NCI-H2196 treated with DMSO at 0.1 percent for 48 hours (cell line): ENCODE results near the gene COL6A5.
"Not testable (repeated sequence)": the region's sequence is repeated elsewhere in the genome, so short reads cannot be mapped to it uniquely, and the experiment has no call there.

ENCODE experiments used
- DNase-seq: peaks from one replicate; lab custom pipeline; 2025; ENCODE audit not compliant: unreplicated experiment; lab: John Stamatoyannopoulos, UW

The COL6A5 gene, protein sequence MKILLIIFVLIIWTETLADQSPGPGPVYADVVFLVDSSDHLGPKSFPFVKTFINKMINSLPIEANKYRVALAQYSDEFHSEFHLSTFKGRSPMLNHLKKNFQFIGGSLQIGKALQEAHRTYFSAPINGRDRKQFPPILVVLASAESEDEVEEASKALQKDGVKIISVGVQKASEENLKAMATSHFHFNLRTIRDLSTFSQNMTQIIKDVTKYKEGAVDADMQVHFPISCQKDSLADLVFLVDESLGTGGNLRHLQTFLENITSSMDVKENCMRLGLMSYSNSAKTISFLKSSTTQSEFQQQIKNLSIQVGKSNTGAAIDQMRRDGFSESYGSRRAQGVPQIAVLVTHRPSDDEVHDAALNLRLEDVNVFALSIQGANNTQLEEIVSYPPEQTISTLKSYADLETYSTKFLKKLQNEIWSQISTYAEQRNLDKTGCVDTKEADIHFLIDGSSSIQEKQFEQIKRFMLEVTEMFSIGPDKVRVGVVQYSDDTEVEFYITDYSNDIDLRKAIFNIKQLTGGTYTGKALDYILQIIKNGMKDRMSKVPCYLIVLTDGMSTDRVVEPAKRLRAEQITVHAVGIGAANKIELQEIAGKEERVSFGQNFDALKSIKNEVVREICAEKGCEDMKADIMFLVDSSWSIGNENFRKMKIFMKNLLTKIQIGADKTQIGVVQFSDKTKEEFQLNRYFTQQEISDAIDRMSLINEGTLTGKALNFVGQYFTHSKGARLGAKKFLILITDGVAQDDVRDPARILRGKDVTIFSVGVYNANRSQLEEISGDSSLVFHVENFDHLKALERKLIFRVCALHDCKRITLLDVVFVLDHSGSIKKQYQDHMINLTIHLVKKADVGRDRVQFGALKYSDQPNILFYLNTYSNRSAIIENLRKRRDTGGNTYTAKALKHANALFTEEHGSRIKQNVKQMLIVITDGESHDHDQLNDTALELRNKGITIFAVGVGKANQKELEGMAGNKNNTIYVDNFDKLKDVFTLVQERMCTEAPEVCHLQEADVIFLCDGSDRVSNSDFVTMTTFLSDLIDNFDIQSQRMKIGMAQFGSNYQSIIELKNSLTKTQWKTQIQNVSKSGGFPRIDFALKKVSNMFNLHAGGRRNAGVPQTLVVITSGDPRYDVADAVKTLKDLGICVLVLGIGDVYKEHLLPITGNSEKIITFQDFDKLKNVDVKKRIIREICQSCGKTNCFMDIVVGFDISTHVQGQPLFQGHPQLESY (N-terminal part only)

DNA sequence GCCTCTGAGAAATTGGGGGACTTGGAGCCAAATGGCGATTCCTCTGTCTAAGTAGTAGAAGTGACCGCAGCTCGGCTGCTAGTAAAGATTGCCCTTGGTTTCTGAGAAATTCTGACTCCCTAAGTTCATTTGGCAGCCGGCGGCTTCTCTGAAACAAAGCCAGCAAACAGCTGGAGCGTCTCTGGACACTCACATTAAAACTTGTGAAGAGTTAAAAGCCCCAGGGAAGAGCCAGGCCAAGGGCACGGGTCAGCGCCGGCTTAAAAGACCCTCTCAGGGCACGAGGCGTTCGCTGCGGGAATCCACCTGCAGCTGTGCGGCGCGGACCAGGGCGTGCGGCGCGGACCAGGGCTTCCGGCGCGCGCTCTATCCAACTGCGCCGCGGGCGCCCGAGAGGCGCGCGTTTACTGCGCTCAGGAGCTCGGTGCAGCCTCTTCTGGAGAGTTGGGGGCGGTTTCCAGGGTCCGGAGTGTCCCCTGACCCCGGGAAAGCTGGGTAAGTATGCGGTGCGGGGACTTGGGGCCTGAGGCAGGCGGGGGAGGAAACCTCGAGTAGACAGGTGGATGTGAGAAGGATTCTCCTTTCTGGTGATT, at the start of gene COL6A5:
Gene COL6A5, plus strand, starts transcription at position 186 of the 593 bp plus-strand sequence. CDS start 27,967 bp downstream, outside the sequence.
- DNase-seq = no peak

DNA sequence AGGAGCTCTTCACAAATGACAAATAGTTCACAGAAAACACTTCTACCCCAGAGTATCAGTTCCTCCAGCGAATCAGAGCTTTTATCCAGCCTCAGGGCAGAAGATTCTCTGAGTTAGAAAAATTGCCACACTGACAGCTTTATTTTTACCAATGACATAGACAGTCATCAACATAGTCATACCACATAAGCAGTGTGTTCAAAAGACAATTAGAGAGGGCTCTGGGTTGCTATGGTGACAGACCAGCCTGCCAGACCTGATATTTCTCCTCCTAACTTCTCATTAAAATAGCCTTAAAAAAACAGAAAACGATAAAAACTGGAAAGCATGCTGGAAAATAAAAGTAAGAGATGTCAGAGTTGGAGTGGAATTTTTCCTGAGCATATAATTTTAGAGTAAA, 45.9 kb upstream of the COL6A5 start:
- no peak for DNase-seq

DNA sequence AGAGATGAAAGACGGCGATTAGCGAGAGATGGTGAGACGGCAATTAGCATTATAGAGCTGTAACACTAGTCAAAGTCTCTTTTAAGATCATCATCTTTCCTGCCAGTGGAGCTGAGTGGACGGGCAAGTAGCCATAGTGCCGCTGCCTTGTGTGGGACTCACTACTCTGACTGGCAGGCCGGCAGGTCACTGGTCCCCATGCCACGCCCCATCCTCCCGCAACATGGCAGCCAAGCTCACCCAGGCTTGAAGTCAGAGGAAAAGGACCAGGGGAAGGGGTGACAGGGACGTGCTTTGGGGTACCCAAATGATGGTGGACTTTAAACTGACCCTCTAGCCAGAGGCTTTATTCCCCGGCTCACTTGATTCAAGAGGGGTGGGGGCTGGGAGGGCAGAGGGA, 44.6 kb upstream of the COL6A5 start:
- DNase-seq = no peak

DNA sequence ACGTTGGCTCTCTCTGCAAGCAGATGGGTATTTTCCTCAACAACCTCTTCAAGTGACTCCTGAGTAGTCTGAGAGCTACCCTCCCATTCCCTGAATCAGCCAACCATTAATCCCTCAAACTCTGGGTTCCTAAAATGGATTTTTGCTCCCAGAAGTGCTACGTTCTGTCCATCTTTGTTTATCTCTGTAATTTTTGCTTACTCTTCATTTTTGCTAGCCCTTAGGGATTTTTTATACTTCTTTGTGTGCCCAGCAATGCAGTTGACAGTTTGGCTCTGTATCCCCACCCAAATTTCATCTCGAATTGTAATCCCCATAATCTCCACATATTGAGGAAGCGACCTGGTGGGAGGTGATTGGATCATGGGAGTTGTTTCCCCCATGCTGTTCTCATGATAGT, 35.4 kb upstream of the COL6A5 start:
- no peak for DNase-seq

DNA sequence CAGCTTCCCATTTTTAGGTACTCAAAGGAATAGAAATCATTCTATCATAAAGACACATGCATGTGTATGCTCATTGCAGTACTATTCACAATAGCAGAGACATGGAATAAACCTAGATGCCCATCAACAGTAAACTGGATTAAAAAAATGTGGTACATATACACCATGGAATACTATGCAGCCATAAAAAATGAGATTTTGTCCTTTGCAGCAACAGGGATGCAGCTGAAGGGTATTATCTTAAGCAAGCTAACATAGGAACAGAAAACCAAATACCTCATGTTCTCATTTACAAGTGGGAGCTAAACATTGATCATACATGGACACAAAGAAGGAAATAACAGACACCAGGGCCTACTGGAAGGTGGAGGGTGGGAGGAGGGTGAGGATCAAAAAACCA, 33.1 kb upstream of the COL6A5 start:
- DNase-seq = no peak

DNA sequence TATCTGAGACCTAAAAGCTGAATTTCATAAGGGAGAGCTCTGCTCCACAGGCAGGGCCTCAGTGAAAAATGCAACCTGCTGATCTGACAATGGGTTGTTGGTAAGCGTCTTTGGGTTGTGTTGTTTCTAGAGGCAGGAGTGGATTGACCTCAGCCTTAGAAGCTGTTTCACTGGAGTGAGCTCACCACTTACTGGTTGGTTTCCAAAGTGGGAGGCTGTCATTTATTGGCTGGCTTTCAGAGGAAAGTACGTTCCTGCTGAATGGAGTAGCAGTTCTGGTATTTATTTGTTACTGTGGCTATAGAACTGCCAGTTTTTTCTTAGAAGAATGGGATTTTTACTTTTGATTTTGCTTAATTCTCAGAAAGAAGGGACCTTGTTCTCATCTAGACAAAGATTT, 29.3 kb upstream of the COL6A5 start:
- peak; percentile 6 for DNase-seq

DNA sequence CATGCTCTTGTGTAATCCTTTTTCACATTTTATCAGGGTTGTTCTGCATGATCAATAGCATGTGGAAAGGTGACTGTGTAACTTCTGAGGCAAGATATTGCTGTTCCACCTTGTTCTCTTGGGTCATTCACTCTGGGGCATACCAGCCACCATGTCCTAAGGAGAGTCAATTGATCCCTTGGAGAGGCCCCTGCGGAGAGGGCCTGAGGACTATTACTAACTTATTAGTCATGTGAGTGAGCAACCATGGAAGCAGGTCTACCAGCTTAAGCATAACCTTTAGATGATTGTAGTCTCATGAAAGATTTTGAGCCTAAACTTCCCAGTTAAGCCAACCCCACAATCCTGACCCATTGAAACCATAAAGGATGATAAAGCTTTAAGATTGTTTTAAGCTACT, 22.0 kb upstream of the COL6A5 start:
- DNase-seq = no peak

DNA sequence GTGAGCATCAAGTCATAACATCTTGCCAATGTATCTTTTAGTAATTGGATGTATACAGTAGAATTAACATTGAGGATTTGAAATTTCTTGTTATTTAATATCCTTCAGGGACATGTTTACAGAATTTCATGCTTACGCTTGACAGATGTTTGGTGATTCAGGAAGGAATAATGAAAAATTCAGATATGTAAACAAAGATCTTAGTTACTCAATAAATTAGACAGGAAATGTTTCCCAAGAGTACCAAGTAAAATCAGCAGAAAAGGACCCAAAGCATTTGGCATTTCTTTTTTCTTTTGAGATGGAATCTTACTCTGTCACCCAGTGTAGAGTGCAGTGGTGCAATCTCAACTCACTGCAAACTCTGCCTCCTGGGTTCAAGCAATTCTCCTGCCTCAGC, 4.7 kb upstream of the COL6A5 start:
- DNase-seq = no peak

DNA sequence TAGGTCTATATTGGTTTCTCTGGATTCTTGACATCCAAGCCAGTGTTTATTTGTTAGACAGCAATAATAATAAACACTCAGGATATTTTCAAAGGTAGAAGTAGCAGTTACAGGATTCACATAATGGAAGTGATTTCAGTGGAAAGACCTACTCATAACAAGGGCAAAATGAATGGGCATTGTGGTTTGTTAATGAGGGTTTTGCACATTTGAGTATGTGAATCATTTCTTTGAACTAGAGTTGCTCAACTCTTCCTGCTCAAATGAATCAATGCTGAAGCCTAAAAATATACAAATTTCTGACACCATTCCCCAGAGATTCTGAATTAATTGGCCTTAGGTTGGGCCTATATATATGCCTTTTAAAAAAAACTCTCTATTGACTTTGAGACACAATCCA, 4.1 kb upstream of the COL6A5 start:
- DNase-seq = no peak

DNA sequence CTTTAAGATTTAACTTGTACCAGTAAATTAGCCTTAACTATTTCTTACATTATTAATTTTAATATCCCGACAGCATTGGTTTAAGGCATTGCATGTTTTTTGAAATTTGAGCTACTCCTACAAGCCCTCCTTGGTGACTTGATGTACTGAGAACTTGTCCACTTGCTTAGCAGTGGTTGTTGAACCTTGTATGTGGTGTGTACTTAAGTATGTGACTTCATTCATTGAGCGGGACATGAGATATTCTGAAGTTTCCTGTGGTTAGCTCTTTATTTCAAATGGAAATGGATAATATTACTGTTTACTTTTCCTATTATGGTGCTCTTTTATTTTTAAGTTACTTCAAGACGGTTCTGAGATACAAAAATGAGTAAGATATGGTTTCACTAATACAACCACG, 3.6 kb upstream of the COL6A5 start:
- no peak for DNase-seq

DNA sequence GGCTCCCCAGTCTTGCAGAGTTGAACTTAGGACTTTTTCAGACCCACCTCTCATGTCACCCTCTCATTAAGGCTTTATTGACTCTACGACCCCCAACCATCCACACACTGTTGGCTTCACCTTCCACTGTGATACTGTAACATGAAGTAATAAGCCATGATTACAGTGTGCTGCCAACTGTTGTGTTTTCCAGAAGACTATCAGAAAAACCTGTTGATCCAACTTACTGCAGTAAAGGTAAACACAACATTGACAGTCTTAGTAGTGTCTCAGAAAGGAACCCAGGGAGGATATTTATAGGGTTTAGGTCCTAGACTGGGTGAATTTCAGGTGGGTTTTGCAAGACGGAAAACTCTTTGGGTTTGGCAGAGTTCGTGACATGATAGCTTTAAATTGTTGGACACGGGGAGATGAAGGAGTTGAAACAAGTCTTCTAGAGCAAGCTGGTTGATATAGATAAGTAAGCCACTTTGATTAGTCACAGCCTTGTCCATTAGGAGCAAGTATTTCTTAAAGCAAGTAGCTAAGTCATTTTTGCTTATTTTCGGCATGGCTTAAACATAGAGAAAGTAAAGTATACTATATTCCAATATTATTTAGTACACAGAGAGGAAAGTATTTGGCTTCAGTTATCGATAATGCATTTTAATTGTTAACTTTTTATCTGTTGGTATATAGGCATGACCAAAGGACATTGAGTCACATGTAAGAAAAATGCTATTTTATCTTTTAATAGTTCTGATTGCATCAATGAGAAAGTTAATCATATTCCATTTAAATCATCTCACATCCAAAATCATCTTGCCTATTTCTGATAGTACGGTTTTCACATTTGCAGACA, 2.4 kb upstream of the COL6A5 start:
- no peak for DNase-seq

DNA sequence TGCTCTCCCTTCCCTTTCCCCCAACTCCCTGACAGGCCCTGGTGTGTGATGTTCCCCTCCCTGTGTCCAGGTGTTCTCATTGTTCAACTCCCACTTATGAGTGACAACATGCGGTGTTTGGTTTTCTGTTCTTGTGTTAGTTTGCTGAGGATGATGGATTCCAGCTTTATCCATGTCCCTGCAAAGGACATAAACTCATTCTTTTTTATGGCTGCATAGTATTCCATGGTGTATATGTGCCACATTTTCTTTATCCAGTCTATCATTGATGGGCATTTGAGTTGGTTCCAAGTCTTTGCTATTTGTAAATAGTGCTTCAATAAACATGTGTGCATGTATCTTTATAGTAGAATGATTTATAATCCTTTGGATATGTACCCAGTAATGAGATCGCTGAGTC, 2.8 kb downstream of the COL6A5 start:
- not testable (repeated sequence) for DNase-seq

DNA sequence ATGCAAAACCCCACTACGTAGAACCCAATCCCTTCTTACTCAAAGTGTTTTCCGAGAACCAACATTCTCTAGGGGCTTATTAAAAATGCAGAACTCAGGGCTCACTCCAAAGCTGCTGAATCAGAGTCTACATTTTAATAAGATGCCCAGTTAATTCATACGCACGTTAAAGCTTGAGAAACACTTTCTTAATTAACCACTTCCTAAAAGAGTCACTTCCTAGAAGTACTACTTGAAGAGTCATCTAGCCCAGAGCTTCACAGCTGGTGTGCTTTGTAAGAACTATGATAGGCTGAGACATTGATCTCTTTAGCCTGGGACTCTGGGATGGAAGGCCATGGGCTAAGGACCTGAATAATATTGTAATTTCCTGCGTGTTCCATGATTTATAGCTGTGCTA, 9.0 kb downstream of the COL6A5 start:
- no peak for DNase-seq

DNA sequence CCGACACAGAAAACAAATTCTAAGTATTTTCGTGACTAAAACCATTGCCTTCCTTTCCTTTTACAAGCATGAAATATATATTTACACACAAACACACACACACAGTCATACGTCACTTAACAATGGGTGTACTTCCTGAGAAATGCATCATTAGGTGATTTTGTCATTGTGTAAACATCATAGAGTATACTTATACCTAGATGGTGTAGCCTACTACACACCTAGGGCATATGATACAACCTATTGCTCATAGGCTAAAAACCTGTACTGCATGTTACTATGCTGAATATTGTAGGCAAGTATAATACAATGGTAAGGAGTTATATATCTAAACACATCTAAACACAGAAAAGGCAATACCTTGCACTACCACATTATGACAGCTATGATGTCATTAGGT, 28.6 kb downstream of the COL6A5 start:
- DNase-seq = no peak

DNA sequence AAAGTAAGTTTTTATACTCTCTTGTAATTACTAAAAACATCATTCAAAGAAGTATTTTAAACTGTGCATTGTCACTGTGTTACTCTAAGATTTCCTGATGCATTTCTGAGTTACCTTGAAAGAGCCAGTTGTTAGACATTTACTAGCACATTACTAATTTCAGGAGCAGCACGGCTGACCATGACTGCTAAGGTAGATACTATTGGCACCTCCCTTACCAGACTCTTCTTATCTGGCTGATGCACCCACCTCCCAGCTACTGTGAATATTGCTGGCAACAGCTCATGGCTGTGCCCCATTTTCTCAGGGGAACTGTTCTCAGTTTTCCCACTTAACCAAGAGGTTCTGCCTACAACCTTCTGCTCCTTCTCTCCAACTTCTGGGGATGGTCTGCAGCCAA, 29.4 kb downstream of the COL6A5 start:
- no peak for DNase-seq

DNA sequence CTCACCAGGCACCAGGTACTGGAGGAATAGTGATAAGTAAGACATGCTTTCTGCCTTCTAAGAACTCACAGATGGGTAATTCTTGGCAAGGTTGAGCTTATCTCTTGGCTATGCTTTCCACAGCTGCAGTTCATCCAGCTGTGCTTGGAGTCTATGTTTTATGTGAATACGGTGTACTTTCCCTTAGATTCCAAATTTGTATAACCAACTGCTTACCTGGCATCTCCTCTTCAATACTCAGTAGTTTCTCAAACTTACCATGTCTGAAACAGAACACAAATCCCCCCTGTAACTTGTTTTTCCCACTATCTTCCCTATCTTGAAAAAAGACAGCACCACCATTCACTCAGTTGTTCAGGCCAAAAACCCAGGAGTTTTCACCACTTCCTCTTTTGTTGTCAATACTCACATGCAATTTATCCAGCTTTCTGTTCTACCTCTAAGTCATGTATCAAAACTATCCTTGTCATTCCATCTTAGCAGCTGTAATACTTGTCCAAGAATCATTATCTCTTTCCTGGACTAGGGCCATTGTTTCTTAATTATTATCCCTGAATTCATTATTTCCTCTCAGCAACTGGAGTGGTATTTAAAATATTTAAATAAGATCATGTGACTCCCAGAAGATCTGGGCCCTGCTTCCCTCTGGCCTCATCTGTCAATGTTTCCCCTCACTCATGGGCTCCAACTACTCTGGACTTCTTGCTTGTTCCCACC, 32.6 kb downstream of the COL6A5 start:
- DNase-seq = no peak

DNA sequence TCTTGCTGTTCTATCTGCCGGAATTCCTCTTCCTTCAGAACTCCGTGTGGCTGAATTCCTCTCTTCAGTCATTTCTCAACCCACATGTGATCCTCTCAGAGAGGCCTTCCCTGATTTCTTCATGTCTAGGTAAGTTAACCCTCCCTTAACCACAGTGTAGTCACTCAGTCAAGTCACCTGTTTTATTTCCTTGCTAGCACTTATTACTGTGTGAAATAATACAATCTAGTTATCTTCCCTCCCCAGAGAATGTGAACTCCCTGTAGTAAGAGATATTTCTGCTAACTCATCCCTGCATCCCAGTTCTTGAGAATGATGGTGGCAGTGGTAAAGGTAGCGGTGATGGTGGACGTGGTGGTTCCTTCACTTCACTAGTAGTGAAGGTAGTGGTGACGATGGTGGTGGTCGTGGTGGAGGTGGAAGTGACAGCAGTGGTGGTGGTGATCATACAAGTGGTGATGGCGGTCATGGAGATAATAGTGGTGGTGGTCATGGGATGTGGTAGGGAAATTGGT, 33.3 kb downstream of the COL6A5 start:
- DNase-seq = no peak

DNA sequence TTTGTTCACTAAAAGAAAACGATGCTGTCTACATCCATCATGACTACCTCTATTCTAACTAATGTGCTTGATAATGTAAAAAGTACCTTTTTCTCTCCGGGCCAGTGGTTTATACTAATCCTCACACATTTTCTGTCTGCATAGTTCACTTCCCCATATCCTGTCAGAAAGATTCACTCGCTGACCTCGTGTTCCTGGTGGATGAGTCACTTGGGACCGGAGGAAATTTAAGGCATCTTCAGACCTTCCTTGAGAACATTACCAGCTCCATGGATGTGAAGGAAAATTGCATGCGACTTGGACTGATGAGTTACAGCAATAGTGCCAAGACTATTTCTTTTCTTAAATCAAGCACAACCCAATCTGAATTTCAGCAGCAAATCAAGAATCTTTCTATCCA, 33.8 kb downstream of the COL6A5 start:
- no peak for DNase-seq

DNA sequence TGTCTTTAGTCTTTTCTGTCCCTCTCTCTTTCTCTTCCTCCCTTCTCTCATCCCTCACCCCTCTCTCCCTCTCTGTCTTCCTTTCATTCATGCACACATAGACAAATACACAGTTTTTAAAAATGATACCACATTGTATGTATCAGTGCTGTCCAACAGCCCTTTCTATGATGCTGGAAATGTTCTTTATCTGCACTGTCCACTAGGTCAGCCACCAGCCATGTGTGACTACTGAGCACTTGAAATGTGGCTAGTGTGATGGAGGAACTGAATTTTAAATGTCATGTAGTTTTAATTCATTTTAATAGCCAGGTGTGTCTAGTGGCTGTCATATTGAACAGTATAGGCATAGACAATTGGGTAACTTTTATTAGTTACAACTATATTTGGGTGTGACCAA, 34.9 kb downstream of the COL6A5 start:
- no peak for DNase-seq
